NCI-H526 (cell line): ENCODE data around the gene ZNF737.
"Not testable (repeated sequence)": the region's sequence is repeated elsewhere in the genome, so short reads cannot be mapped to it uniquely, and the experiment has no call there.

Experiments
- DNase-seq, 2 experiments: peaks; one replicate each; lab custom pipeline; 2025; lab: John Stamatoyannopoulos, UW

ZNF737 gene

DNA sequence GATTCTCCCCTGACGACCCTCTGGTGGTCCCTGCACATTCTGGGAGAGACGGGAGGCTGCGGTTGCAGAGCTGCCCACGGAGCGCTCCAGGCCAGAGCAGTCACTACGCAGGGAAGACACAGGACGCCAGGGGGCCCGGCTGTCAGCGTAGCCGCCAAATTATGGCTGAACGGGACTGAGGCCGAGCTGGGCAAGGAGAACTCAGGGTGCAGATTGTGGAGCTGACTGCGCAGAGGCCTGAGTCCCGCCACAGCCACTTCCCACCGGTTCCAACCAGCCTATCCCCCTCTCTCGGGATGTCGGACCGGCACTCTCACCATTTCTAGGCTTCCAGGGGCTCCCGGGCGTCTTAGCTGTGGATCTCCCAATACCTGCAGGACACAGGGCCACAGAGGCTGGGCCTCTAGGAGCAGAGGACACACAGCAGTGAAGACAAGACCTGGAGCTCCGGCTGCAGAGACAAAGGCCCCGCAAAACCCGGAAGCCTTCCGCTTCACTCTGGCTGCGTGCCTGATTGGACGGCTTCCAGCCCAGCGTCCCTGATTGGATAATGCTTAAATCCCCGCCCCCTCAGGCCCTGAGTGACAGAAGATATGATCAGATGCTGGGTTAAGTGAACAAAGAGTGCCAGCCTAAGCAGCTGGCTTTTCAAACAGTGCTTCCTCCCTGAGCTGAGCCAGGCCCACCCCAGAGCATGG is at the start of gene ZNF737:
ZNF737 (minus strand) TSS at position 461 of the 698 bp plus-strand sequence; CDS start at position 320, 141 bp downstream.
- DNase-seq: peak; percentile 91 to 93

GRCh38 chr19:20614971-20615370 is 49.4 kb upstream of the ZNF737 start:
- DNase-seq: not testable (repeated sequence)

GRCh38 chr19:20612711-20613316 is 47.2 kb upstream of the ZNF737 start:
- DNase-seq: no peak

DNA sequence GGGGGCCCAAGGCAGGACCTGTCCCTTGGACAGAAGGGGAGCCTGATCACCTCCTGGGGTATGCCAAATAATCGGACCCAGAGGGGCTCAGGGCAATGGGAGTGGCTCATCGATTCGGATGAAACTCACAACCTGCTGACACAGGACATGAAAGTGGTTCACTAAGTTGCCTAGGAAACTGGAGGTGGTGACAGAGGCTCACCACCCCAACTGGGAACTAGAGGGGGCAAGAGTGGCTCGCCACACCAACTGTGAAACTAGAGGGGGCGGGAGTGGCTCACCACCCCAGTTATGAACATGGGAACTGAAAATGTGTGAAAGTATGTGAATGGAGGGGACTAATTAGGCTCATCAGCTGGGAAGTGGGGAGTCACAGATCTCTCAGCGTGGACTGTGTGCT is 46.3 kb upstream of the ZNF737 start:
- no peak for DNase-seq

GRCh38 chr19:20607943-20608342 is 42.4 kb upstream of the ZNF737 start:
- DNase-seq: peak; percentile 72 to 80

DNA sequence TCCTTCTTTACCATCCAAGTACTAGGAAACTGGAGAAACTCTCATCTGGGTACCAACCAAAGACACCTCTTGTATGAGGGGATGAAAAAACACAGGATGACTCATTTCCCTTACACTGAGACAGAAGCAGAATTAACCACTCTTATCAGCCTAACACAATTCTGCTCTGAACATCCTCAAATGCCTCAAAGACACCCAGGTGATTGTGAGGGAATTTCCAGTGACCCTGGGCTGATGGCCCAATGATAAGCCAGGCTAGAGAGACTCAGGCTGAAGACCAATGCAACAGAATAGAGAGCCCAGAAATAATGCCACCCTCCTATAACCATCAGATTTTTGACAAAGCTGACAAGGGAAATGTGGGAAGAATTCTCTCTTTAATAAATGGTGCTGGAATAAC is 7.0 kb downstream of the ZNF737 start:
- DNase-seq: no peak

GRCh38 chr19:20558011-20558410 is 7.6 kb downstream of the ZNF737 start:
- no peak for DNase-seq

- DNase-seq: not testable (repeated sequence)
Observed at GRCh38 chr19:20544667-20545333, 20.8 kb downstream of the ZNF737 start.

- DNase-seq: not testable (repeated sequence)
Observed at GRCh38 chr19:20530303-20530702, 35.3 kb downstream of the ZNF737 start.

- DNase-seq: no peak
Observed at GRCh38 chr19:20513189-20513904, 52.2 kb downstream of the ZNF737 start.

DNA sequence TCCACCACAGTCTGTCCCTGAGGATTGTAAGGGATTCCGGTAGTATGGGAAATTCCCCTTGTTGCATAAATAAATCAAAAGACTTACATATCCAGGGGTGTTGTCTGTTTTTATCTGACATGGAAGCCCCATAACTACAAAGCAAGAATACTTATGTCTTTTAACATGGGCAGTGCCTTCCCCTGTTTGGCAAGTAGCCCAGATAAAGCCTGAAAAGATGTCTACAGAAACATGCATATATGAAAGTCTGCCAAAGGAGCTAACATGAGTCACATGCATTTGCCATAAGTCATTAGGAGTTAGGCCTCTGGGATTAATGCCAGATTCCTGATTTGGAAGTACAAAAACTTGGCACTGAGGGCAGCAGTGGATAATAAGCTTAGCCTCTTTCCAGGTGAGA is 62.1 kb downstream of the ZNF737 start:
- no peak for DNase-seq
